Activated T-helper 1 cell treated with anti-CD3 and anti-CD28 coated beads, Interleukin-12 subunit alpha, Interleukin-12 subunit beta, Interleukin-2, Interleukin-4 antibody, amounts not matched to agents 30 ng/mL and 10 ng/mL and 1 ng/mL, durations not matched to agents 14 hours and 24 hours and 36 hours (primary cell): ENCODE data around the gene CRYGB. TPM values are rescaled to one million over a fixed set of nuclear protein-coding genes. Genes with fewer than 3 reads are reported as not detected.

Experiments
- DNase-seq: peaks from one replicate; pipeline ENCODE4 v3.0.0; 2021; ENCODE audit warnings: low spot score
- H3K27ac Mint-ChIP-seq: one replicate; pipeline ENCODE4 v1.8.0; 2021; ENCODE audit warnings: mild to moderate bottlenecking, mixed read lengths
- H3K27me3 Mint-ChIP-seq: one replicate; pipeline ENCODE4 v1.8.0; 2022; ENCODE audit warnings: mild to moderate bottlenecking, moderate library complexity, mixed read lengths; ENCODE audit not compliant: insufficient read depth
- H3K36me3 Mint-ChIP-seq: one replicate; pipeline ENCODE4 v1.8.0; 2021; ENCODE audit warnings: low read depth, mixed read lengths
- H3K4me1 Mint-ChIP-seq: one replicate; pipeline ENCODE4 v1.8.0; 2021; ENCODE audit warnings: low read depth, mixed read lengths
- H3K4me3 Mint-ChIP-seq: one replicate; pipeline ENCODE4 v1.8.0; 2021; ENCODE audit warnings: mild to moderate bottlenecking, moderate library complexity, mixed read lengths
- H3K9me3 Mint-ChIP-seq: one replicate; pipeline ENCODE4 v1.8.0; 2021; ENCODE audit warnings: mixed read lengths
- intact Hi-C: fragments of 100-400 bp; cut with micrococcal nuclease; formaldehyde crosslinking; loops from one replicate; pipeline ENCODE4 v1.15.1; 2024
- total RNA-seq: library from RNA; stranded (reverse); gene quantifications from 2 replicates; pipeline ENCODE4 v1.2.3, GENCODE V29; 2022

Gene CRYGB
- total RNA-seq, 1 donor from 2014 or later: not detected

- H3K9me3 Mint-ChIP-seq: no peaks in the 10 kb centered on the region
- H3K36me3 Mint-ChIP-seq: no peaks in the 10 kb centered on the region
- intact Hi-C loops: loop anchor here (1.0 to 5.0 kb wide), 2 partner anchors 79 to 92 kb away; partner anchors contain the start of gene PIKFYVE
- H3K4me3 Mint-ChIP-seq: no peak overlapping the region
- DNase-seq: peak; percentile 36
- H3K27me3 Mint-ChIP-seq: peaks cover 7% of the 10 kb centered on the region
- no peak overlapping the region for H3K27ac Mint-ChIP-seq
- peaks cover 6% of the 10 kb centered on the region for H3K4me1 Mint-ChIP-seq
These were observed 29.3 kb upstream of the CRYGB start for GRCh38 chr2:208175069-208175839.

GRCh38 chr2:208174144-208174543 lies 28.2 kb upstream of the CRYGB start:
- intact Hi-C loops: no loop called here

GRCh38 chr2:208172125-208172524 lies 26.2 kb upstream of the CRYGB start:
- Mint-ChIP-seq H3K27ac (no peak overlapping the region), H3K4me3 (no peak overlapping the region), H3K36me3 (no peaks in the 10 kb centered on the region), H3K4me1 (peaks cover 6% of the 10 kb centered on the region), H3K27me3 (peaks cover 10% of the 10 kb centered on the region), H3K9me3 (no peaks in the 10 kb centered on the region)
- DNase-seq: no peak
- intact Hi-C loops: no loop called here

More at GRCh38 chr2:208174144-208174543, 28.2 kb upstream of the CRYGB start:
- H3K27ac Mint-ChIP-seq: no peak overlapping the region
- H3K4me1 Mint-ChIP-seq: peaks cover 6% of the 10 kb centered on the region
- peaks cover 10% of the 10 kb centered on the region for H3K27me3 Mint-ChIP-seq
- H3K4me3 Mint-ChIP-seq: no peak overlapping the region
- H3K36me3 Mint-ChIP-seq: no peaks in the 10 kb centered on the region
- no peak for DNase-seq
- H3K9me3 Mint-ChIP-seq: no peaks in the 10 kb centered on the region

- intact Hi-C loops: no loop called here
- DNase-seq: no peak
- Mint-ChIP-seq H3K27ac (no peak overlapping the region), H3K4me1 (no peaks in the 10 kb centered on the region), H3K4me3 (no peak overlapping the region), H3K27me3 (peaks cover 5% of the 10 kb centered on the region), H3K36me3 (no peaks in the 10 kb centered on the region), H3K9me3 (no peaks in the 10 kb centered on the region)
These were observed 19.2 kb upstream of the CRYGB start for GRCh38 chr2:208164951-208165755.

GRCh38 chr2:208163489-208163888 lies 17.5 kb upstream of the CRYGB start, which contains the start of gene CRYGA:
CRYGA (minus strand) TSS chr2:208163589; CDS start chr2:208163556, 33 bp downstream.
- no peaks in the 10 kb centered on the region for H3K4me1 Mint-ChIP-seq
- DNase-seq: no peak
- H3K36me3 Mint-ChIP-seq: no peaks in the 10 kb centered on the region
- H3K9me3 Mint-ChIP-seq: no peaks in the 10 kb centered on the region
- H3K27ac Mint-ChIP-seq: no peak within 1 kb of the TSS
- intact Hi-C loops: no loop called here
- peaks cover 2% of the 10 kb centered on the region for H3K27me3 Mint-ChIP-seq
- H3K4me3 Mint-ChIP-seq: no peak within 1 kb of the TSS

- intact Hi-C loops: no loop called here
- no peaks in the 10 kb centered on the region for H3K4me1 Mint-ChIP-seq
- H3K27me3 Mint-ChIP-seq: no peaks in the 10 kb centered on the region
- no peak for DNase-seq
- H3K9me3 Mint-ChIP-seq: no peaks in the 10 kb centered on the region
- H3K27ac Mint-ChIP-seq: no peak overlapping the region
- no peak overlapping the region for H3K4me3 Mint-ChIP-seq
- H3K36me3 Mint-ChIP-seq: no peaks in the 10 kb centered on the region
These were observed 10.5 kb upstream of the CRYGB start for GRCh38 chr2:208156439-208156838.

- DNase-seq: no peak
- intact Hi-C loops: no loop called here
- Mint-ChIP-seq H3K36me3 (no peaks in the 10 kb centered on the region), H3K9me3 (no peaks in the 10 kb centered on the region), H3K4me3 (no peak overlapping the region), H3K27ac (no peak overlapping the region), H3K27me3 (no peaks in the 10 kb centered on the region), H3K4me1 (no peaks in the 10 kb centered on the region)
These were observed 7.2 kb upstream of the CRYGB start for GRCh38 chr2:208153156-208153555.

GRCh38 chr2:208150956-208151355 lies 5.0 kb upstream of the CRYGB start:
- DNase-seq: no peak
- Mint-ChIP-seq H3K9me3 (no peaks in the 10 kb centered on the region), H3K4me3 (no peak overlapping the region), H3K36me3 (no peaks in the 10 kb centered on the region), H3K27ac (no peak overlapping the region), H3K4me1 (no peaks in the 10 kb centered on the region), H3K27me3 (no peaks in the 10 kb centered on the region)
- intact Hi-C loops: no loop called here

- H3K9me3 Mint-ChIP-seq: no peaks in the 10 kb centered on the region
- H3K36me3 Mint-ChIP-seq: no peaks in the 10 kb centered on the region
- H3K27ac Mint-ChIP-seq: no peak overlapping the region
- intact Hi-C loops: no loop called here
- H3K4me1 Mint-ChIP-seq: no peaks in the 10 kb centered on the region
- no peaks in the 10 kb centered on the region for H3K27me3 Mint-ChIP-seq
- H3K4me3 Mint-ChIP-seq: no peak overlapping the region
- DNase-seq: no peak
These were observed 4.1 kb upstream of the CRYGB start for GRCh38 chr2:208150094-208150493.

- Mint-ChIP-seq H3K4me1 (no peaks in the 10 kb centered on the region), H3K27me3 (no peaks in the 10 kb centered on the region), H3K9me3 (no peaks in the 10 kb centered on the region), H3K4me3 (no peak overlapping the region), H3K36me3 (no peaks in the 10 kb centered on the region), H3K27ac (no peak overlapping the region)
- no peak for DNase-seq
- intact Hi-C loops: no loop called here
These were observed 2.8 kb upstream of the CRYGB start for GRCh38 chr2:208148803-208149202.

GRCh38 chr2:208147759-208148158 lies 1.8 kb upstream of the CRYGB start:
- DNase-seq: no peak
- no peak overlapping the region for H3K4me3 Mint-ChIP-seq
- no peaks in the 10 kb centered on the region for H3K4me1 Mint-ChIP-seq
- no peaks in the 10 kb centered on the region for H3K36me3 Mint-ChIP-seq
- no peaks in the 10 kb centered on the region for H3K27me3 Mint-ChIP-seq
- no peaks in the 10 kb centered on the region for H3K9me3 Mint-ChIP-seq
- intact Hi-C loops: no loop called here
- no peak overlapping the region for H3K27ac Mint-ChIP-seq

GRCh38 chr2:208147008-208147407 lies 1.1 kb upstream of the CRYGB start:
- Mint-ChIP-seq H3K4me3 (no peak overlapping the region), H3K9me3 (no peaks in the 10 kb centered on the region), H3K36me3 (no peaks in the 10 kb centered on the region), H3K4me1 (no peaks in the 10 kb centered on the region), H3K27me3 (no peaks in the 10 kb centered on the region), H3K27ac (no peak overlapping the region)
- intact Hi-C loops: no loop called here
- DNase-seq: no peak
